Adrenal gland (tissue), 12 donors: ENCODE measurements around the gene LSMEM2. TPM values are rescaled to one million over a fixed set of nuclear protein-coding genes. Genes with fewer than 3 reads are reported as not detected.
"Not testable (repeated sequence)": the region's sequence is repeated elsewhere in the genome, so short reads cannot be mapped to it uniquely, and the experiment has no call there.

Experiments
- DNase-seq, 7 donors: peaks; one replicate each; pipeline ENCODE4 v3.0.0-alpha.2; 2019 to 2020
- H3K27ac ChIP-seq, 5 donors: fragments of 200-600 bp; sonication (generic) in 4 of 5; 1 replicate in 3 of 5; 2 replicates in 2 of 5; pipeline versions ENCODE4 v1.5.1 to v1.8.0; 2016 to 2020; ENCODE audit warnings: mild to moderate bottlenecking in 1 of 5
- H3K27me3 ChIP-seq: fragments of 200-600 bp; 2 replicates; pipeline ENCODE4 v1.8.0; 2021
- H3K36me3 ChIP-seq, 2 donors: fragments of 200-600 bp; replicated peaks in 1 of 2; 1 replicate in 1 of 2; 2 replicates in 1 of 2; pipeline versions ENCODE4 v1.5.1 to v1.8.0; 2018 to 2022
- H3K4me1 ChIP-seq, 2 donors: fragments of 200-600 bp; replicated peaks in 1 of 2; 1 replicate in 1 of 2; 2 replicates in 1 of 2; pipeline versions ENCODE4 v1.5.1 to v1.8.0; 2018 to 2021
- H3K4me3 ChIP-seq, 4 donors: fragments of 200-600 bp; sonication (generic) in 3 of 4; one replicate each; pipeline ENCODE4 v1.5.1; 2016 to 2018
- H3K9me3 ChIP-seq, 3 donors: fragments of 200-600 bp; sonication (generic) in 1 of 3; replicated peaks in 1 of 3; 1 replicate in 2 of 3; 2 replicates in 1 of 3; pipeline versions ENCODE4 v1.5.1 to v1.8.0; 2016 to 2021
- POLR2A ChIP-seq, 2 donors: fragments of 450-650 bp; IDR thresholded peaks; one replicate each; pipeline ENCODE4 v1.6.1; 2017; ENCODE audit warnings: antibody characterized with exemption in 2 of 2, mild to moderate bottlenecking in 2 of 2, moderate library complexity in 1 of 2
- WGBS, 4 donors: extraction: QIAGEN DNeasy Blood & Tissue Kit in 2 of 4; methylation state at CpG; one replicate each; pipeline versions ENCODE4 v1.1.5 to v1.1.7; 2013 to 2017; 5-methylcytosine and 5-hydroxymethylcytosine counted together
- intact Hi-C, 2 donors: fragments of 100-400 bp; cut with DNase I; formaldehyde crosslinking; loops; one replicate each; pipeline versions ENCODE4 v1.14.1 to v1.15.0; 2022 to 2023
- polyA plus RNA-seq, 3 donors: library from polyadenylated mRNA; stranded (reverse); fragments of 200-250 nt in 2 of 3; fragments of 350-450 nt in 1 of 3; fragmentation: Illumina TruSeq in 1 of 3; extraction: RNeasy Lipid Tissue Mini Kit (QIAGEN cat#74804) in 1 of 3; gene quantifications; one replicate each; pipeline ENCODE4 v1.2.3, GENCODE V29; 2013 to 2014
- total RNA-seq, 9 donors: library from RNA; depleted of rRNA in 4 of 9; stranded (reverse); fragments of >200 nt in 4 of 9; fragments of 120-200 nt in 1 of 9; fragmentation: NEBNext Ultra II Directional in 1 of 9; extraction: Animal tissue kit (Norgen Biotek cat#: 25700) in 1 of 9; gene quantifications; one replicate each; pipeline versions ENCODE4 v1.1.0 to v1.2.4, GENCODE V29; 2013 to 2023
- TF ChIP-seq, protein P1 (sequence below), 6 experiments: fragments of 450-650 bp in 4 of 6; fragments of 200-600 bp in 2 of 6; sonication (generic) in 1 of 6; IDR thresholded peaks; 1 replicate in 5 of 6; 2 replicates in 1 of 6; pipeline versions ENCODE4 v1.5.1 to v1.8.0; 2016 to 2021; ENCODE audit warnings: antibody characterized with exemption in 6 of 6, mild to moderate bottlenecking in 2 of 6, moderate library complexity in 1 of 6
- donor health status: healthy with polysubstance abuse.
- donor health status: Bipolar disorder and iron deficiency.
- donor health status: DM: yes; HTN: yes; CAD: no.
- donor health status: DM: no; HTN: no; CAD: no.
- donor health status: DM: no; HTN: no; CAD: no.
- donor health status: DM: yes; HTN: yes; CAD: no.

LSMEM2 gene
- total and polyA plus RNA-seq, 12 donors = 0.09 to 0.76 (median 0.47) TPM; not detected in 5

DNA sequence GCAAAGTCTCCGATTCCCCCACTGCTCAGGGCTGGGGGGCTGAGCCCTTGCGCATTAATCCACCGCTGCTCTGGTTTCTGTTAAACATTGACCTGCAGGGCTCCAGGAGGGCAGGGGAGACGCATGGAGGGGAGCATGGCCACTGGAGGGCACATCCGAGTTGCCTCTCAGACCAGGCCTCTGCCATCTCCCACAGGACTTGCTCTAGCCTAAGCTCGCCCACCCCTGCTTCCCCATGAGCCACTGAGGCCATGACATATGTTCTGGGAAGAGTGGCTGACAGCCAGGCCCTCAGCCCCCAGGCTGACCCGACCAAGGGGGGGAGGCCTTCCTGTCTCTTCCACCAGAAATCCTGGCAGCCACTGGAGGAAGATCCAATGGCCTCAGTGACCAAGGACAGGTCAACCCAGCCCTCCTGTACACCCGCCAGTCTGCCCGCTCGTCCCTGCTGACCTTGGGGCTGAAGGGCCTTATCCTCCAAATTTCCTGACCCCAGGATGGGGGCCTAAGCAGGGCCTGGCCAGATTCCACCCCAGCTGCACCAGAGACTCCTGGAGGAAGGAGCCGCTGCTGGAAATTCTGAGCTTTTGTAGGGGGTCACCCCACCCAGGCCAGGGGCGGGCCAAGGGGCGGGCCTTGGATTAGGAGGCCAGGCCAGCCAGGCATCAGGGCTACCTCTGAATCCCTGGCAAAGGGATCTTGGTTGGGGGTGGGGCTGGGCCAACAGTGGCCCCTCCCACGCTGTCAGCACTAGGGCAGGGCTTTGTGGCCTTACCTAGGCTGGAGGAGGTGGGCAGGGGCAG lies 24.3 kb downstream of the LSMEM2 start, which contains the start of gene HYAL1:
TSS of gene HYAL1 (minus strand) at position 562 of the 803 bp plus-strand sequence. CDS start 618 bp downstream, outside the sequence.
- 41 to 57% (median 50%) methylated on average over 1 to 14 of the region's 14 CpGs for WGBS, 4 donors
- DNase-seq = peak; percentile 77 to 90 (median 88)
- peak within 1 kb of the TSS in 2 of 4 donors; percentile 14 to 35 for H3K4me3 ChIP-seq
- peak within 1 kb of the TSS; percentile 60 to 86 (median 74) for H3K27ac ChIP-seq
- no peaks in the 10 kb centered on the region for H3K27me3 ChIP-seq
- TF ChIP-seq, protein P1, sequence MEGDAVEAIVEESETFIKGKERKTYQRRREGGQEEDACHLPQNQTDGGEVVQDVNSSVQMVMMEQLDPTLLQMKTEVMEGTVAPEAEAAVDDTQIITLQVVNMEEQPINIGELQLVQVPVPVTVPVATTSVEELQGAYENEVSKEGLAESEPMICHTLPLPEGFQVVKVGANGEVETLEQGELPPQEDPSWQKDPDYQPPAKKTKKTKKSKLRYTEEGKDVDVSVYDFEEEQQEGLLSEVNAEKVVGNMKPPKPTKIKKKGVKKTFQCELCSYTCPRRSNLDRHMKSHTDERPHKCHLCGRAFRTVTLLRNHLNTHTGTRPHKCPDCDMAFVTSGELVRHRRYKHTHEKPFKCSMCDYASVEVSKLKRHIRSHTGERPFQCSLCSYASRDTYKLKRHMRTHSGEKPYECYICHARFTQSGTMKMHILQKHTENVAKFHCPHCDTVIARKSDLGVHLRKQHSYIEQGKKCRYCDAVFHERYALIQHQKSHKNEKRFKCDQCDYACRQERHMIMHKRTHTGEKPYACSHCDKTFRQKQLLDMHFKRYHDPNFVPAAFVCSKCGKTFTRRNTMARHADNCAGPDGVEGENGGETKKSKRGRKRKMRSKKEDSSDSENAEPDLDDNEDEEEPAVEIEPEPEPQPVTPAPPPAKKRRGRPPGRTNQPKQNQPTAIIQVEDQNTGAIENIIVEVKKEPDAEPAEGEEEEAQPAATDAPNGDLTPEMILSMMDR (IDR thresholded peaks at IDR 0.05) = peak in 1 of 6 experiments; percentile 13
- peak in 1 of 2 donors; percentile 39 for TF ChIP-seq POLR2A (IDR thresholded peaks at IDR 0.05)
- H3K4me1 ChIP-seq = peaks cover 26 to 44% of the 10 kb centered on the region in 2 donors
- intact Hi-C loops = no loop called here
- H3K9me3 ChIP-seq = no peaks in the 10 kb centered on the region
- H3K36me3 ChIP-seq = no peaks in the 10 kb centered on the region

DNA sequence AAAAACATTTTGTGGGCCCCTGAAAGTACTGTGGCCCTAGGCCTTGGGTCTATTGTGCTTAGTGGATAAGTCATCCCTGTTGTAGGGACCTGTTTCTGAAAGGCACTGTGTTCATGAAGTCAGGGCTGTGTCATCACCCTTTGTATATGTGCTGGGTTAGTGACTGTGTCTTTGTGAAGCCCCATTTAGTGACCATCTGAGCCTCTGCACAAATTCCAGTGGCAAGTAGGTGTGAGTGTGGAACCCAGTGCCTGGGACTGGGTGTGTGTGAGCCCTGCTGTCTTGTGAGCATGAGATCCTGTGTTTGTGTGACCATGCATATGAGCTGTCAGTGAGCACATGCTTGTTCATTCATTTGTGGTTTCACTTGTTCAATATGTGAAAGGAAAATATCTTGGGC lies 25.7 kb downstream of the LSMEM2 start:
- intact Hi-C loops = no loop called here
- peaks cover 25 to 37% of the 10 kb centered on the region in 2 donors for H3K4me1 ChIP-seq
- no peak overlapping the region for H3K4me3 ChIP-seq
- no peak for DNase-seq
- H3K36me3 ChIP-seq = no peaks in the 10 kb centered on the region
- TF ChIP-seq, protein P1 (IDR thresholded peaks at IDR 0.05) = no peak
- TF ChIP-seq POLR2A (IDR thresholded peaks at IDR 0.05) = no peak
- H3K27me3 ChIP-seq = no peaks in the 10 kb centered on the region
- peaks cover 0 to 5% (median 0%) of the 10 kb centered on the region in 3 donors for H3K9me3 ChIP-seq
- H3K27ac ChIP-seq = no peak overlapping the region

DNA sequence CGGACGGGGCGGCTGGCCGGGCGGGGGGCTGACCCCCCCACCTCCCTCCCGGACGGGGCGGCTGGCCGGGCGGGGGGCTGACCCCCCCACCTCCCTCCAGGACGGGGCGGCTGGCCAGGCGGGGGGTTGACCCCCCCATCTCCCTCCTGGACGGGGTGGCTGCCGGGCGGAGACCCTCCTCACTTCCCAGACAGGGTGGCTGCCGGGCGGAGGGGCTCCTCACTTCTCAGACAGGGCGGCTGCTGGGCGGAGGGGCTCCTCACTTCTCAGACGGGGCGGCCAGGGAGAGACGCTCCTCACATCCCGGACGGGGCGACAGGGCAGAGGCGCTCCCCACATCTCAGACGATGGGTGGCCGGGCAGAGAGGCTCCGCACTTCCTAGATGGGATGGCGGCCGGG lies 33.2 kb downstream of the LSMEM2 start:
- H3K36me3 ChIP-seq, H3K4me1 ChIP-seq, DNase-seq, H3K9me3 ChIP-seq, H3K27me3 ChIP-seq, H3K27ac ChIP-seq, H3K4me3 ChIP-seq, intact Hi-C loops: not testable (repeated sequence)
- WGBS, 4 donors = 86 to 93% methylated on average over 15 to 32 of the region's 32 CpGs; no CpG with 5 or more reads in 2 of the 4 donors

DNA sequence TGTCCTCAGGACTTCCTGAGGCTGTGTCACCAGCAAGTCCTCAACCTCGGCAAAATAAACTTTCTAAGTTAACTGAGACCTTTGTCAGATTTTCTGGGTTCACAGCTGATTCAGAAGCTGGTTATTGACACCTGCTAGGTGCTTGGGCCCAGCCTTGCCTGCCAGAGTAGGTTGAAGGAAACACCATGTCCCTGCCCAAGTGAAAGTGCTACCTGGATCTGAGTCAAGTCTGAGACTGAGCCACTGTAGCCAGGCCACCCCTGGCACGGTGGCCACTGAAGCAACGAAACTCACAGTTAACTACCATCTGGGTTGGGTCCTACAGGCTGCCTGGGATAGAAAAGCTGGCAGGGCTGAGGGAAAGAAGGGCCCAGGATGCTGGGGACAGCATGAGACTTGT lies 35.5 kb downstream of the LSMEM2 start:
- Histone ChIP-seq H3K4me3 (no peak overlapping the region), H3K36me3 (peaks cover 0 to 25% of the 10 kb centered on the region in 2 donors), H3K9me3 (no peaks in the 10 kb centered on the region), H3K4me1 (peaks cover 24 to 30% of the 10 kb centered on the region in 2 donors), H3K27ac (no peak overlapping the region), H3K27me3 (no peaks in the 10 kb centered on the region)
- WGBS, 4 donors = 77 to 88% (median 85%) methylated on average over 3 of the region's 3 CpGs
- TF ChIP-seq POLR2A (IDR thresholded peaks at IDR 0.05) = no peak
- TF ChIP-seq, protein P1 (IDR thresholded peaks at IDR 0.05) = no peak
- no peak for DNase-seq
- intact Hi-C loops = no loop called here
